Common myeloid progenitor, CD34-positive (primary cell): ENCODE data around the gene TOMM6.

Experiments used
- CTCF ChIA-PET: fragments of 350-600 bp; sonication (Branson Sonifier 250); formaldehyde crosslinking; loops from one replicate; lab custom pipeline; 2021; ENCODE audit warnings: antibody characterized with exemption; lab: Charles Lee
- POLR2A ChIA-PET: fragments of 350-600 bp; sonication (Branson Sonifier 250); formaldehyde crosslinking; loops from one replicate; lab custom pipeline; 2021; ENCODE audit warnings: antibody characterized with exemption; lab: Charles Lee
- DNase-seq, 3 donors: peaks; one replicate each; pipeline versions ENCODE4 v3.0.0 to v3.0.0-alpha.2; 2013
- H3K27ac ChIP-seq, 2 experiments: 1 replicate in 1 of 2; 2 replicates in 1 of 2; pipeline ENCODE4 v1.7.0; 2013; ENCODE audit warnings: inconsistent platforms in 2 of 2, low read length in 2 of 2, mild to moderate bottlenecking in 2 of 2, low read depth in 1 of 2, moderate library complexity in 1 of 2; ENCODE audit not compliant: severe bottlenecking in 2 of 2, insufficient read depth in 1 of 2, poor library complexity in 1 of 2
- H3K27me3 ChIP-seq, 5 experiments: replicated peaks in 2 of 5; 1 replicate in 3 of 5; 2 replicates in 2 of 5; pipeline versions ENCODE4 v1.6.1 to v1.7.0; 2013; ENCODE audit warnings: low read length in 4 of 5, mild to moderate bottlenecking in 2 of 5, moderate library complexity in 2 of 5, inconsistent platforms in 1 of 5; ENCODE audit not compliant: insufficient read depth in 5 of 5, control insufficient read depth in 4 of 5
- H3K36me3 ChIP-seq, 4 experiments: 1 replicate in 2 of 4; 2 replicates in 2 of 4; pipeline versions ENCODE4 v1.6.1 to v1.7.0; 2013; ENCODE audit warnings: low read length in 3 of 4, control low read depth in 1 of 4, mild to moderate bottlenecking in 1 of 4; ENCODE audit not compliant: control insufficient read depth in 4 of 4, insufficient read depth in 4 of 4
- H3K4me1 ChIP-seq, 4 experiments: 1 replicate in 3 of 4; 2 replicates in 1 of 4; pipeline versions ENCODE4 v1.6.1 to v1.7.1; 2013; ENCODE audit warnings: low read length in 3 of 4, mild to moderate bottlenecking in 3 of 4, control low read depth in 1 of 4, inconsistent platforms in 1 of 4, moderate library complexity in 1 of 4; ENCODE audit not compliant: control insufficient read depth in 4 of 4, insufficient read depth in 4 of 4; ENCODE audit errors: control extremely low read depth in 1 of 4
- H3K4me3 ChIP-seq, 7 experiments: 1 replicate in 4 of 7; 2 replicates in 3 of 7; pipeline versions ENCODE4 v1.5.1 to v1.7.0; 2013; ENCODE audit warnings: mild to moderate bottlenecking in 7 of 7, low read length in 6 of 7, moderate library complexity in 6 of 7, inconsistent platforms in 2 of 7, low read depth in 2 of 7, control low read depth in 1 of 7; ENCODE audit not compliant: insufficient read depth in 4 of 7, control insufficient read depth in 1 of 7; ENCODE audit errors: extremely low read depth in 1 of 7
- H3K9me3 ChIP-seq, 5 experiments: 1 replicate in 4 of 5; 2 replicates in 1 of 5; pipeline versions ENCODE4 v1.6.1 to v1.7.1; 2013; ENCODE audit warnings: low read length in 4 of 5, mild to moderate bottlenecking in 2 of 5, inconsistent platforms in 1 of 5, low read depth in 1 of 5, moderate library complexity in 1 of 5; ENCODE audit not compliant: control insufficient read depth in 4 of 5, insufficient read depth in 2 of 5; ENCODE audit errors: control extremely low read depth in 1 of 5
- WGBS: methylation state at CpG from one replicate; pipeline ENCODE4 v1.1.5; 2013; ENCODE audit not compliant: insufficient coverage; 5-methylcytosine and 5-hydroxymethylcytosine counted together

The TOMM6 gene

DNA sequence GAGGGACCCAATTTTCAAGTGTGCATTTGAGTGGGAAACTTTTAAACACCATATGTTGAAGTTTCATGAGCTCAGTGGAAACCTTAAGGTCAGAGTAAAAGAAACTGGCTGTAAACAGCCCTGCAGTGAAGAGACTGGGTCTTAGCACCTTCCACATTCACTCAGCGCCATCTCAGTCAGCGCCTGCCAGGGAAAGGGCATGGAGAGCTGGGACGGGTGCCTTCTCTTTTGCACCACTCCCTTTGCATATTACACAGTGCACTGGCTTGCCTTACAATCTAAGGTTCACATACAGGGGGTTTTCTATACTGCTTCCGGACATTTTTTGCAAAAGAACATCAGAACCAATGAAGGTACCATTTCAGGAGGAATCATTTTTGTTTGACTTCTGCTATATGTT is 4.5 kb downstream of the TOMM6 start:
- Histone ChIP-seq H3K9me3 (no peaks in the 10 kb centered on the region), H3K36me3 (peaks cover 14 to 61% (median 35%) of the 10 kb centered on the region in 4 experiments), H3K4me3 (no peak overlapping the region), H3K4me1 (peaks cover 0 to 13% (median 6%) of the 10 kb centered on the region in 4 experiments), H3K27ac (peak overlapping the region in 1 of 2 experiments; percentile 1), H3K27me3 (no peaks in the 10 kb centered on the region)
- DNase-seq: no peak
- WGBS: 100% methylated on average over 1 of the region's 4 CpGs
- ChIA-PET CTCF (no interaction called here), POLR2A (interaction anchor here (0.5 kb wide), 1 partner anchor 64 kb away, joined by 4 read pairs; no protein-coding TSS in a partner anchor)

DNA sequence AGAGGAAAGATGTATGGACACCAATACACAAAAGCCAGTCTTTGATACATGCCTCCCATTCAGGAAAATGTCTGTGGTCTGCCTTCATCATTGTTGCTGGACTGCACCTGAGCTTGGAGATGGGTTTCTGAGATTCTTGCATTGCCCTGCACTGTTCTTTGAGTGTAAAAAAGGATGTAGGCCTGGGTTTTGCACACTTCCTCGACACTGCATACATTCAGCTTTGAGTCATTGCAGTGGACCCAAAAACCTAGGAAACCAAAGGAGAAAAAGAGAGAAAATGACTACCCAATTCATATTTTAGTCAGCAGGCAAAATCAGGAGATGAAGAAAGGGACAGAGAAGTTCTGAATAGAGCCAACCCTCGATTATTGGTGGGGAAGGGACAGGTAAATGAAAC is 9.0 kb downstream of the TOMM6 start:
- CTCF ChIA-PET: interaction anchor here (1.8 to 2.3 kb wide), 2 partner anchors 9 to 248 kb away, joined by 4 to 12 read pairs; partner anchors contain the start of gene TOMM6
- WGBS: 100% methylated on average over 1 of the region's 2 CpGs
- Histone ChIP-seq H3K4me1 (no peaks in the 10 kb centered on the region), H3K4me3 (no peak overlapping the region), H3K27me3 (no peaks in the 10 kb centered on the region), H3K36me3 (peaks cover 5 to 43% (median 28%) of the 10 kb centered on the region in 4 experiments), H3K9me3 (no peaks in the 10 kb centered on the region), H3K27ac (no peak overlapping the region)
- POLR2A ChIA-PET: no interaction called here
- DNase-seq: no peak

DNA sequence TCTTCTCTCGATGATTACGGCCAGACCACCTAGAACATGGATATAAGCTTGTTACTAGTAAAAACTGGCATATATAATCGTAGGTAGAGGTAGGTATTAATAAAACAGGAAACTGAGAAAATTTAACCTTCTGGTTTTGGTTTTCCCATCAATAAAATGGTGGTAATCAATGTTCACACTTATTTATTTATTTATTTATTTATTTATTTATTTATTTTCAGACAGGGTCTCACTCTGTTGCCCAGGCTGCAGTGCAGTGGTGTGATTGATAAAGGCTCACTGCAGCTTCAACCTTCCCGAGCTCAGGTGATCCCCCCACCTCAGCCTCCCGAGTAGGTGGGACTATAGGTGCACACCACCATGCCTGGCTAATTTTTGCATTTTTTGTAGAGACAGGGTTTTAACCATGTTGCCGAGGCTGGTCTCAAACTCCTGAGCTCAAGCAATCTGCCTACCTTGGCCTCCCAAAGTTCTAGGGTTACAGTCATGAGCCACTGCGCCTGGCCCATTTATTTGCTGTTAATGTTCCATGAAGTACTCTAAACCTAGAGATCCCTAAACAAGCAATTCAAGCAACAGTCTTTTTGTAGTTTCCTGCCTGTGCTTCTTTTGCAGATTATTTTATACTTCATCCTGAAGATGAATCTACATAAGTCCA is 11.5 kb downstream of the TOMM6 start:
- Histone ChIP-seq H3K4me3 (no peak overlapping the region), H3K4me1 (no peaks in the 10 kb centered on the region), H3K9me3 (no peaks in the 10 kb centered on the region), H3K27ac (no peak overlapping the region), H3K36me3 (peaks cover 6 to 28% (median 20%) of the 10 kb centered on the region in 4 experiments), H3K27me3 (no peaks in the 10 kb centered on the region)
- no peak for DNase-seq
- 100% methylated on average over 5 of the region's 7 CpGs for WGBS
- ChIA-PET POLR2A (interaction anchor here (0.6 kb wide), 1 partner anchor 19 kb away, joined by 4 read pairs; no protein-coding TSS in a partner anchor), CTCF (interaction anchor here (0.7 to 3.8 kb wide), 4 partner anchors 12 to 415 kb away, joined by 3 to 20 read pairs (median 8); partner anchors contain the start of gene TOMM6)

DNA sequence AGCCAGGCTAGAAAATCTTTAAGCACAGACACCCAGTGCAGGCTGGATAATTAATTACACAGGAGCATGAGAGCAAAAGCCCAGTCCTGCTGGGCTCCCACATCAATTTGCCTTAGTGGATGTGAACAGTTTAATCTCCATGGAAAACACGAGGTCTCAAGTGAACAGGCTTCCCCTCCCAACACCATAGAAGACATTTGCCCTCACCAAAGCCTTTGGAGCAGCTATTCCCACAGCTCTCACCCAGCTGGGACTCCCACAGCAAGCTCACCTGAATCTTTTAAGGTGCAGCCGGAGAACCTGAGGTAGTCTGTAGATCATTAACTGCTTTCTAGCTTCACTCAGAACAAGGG is 12.0 kb downstream of the TOMM6 start:
- no peak for DNase-seq
- no peaks in the 10 kb centered on the region for H3K27me3 ChIP-seq
- no peak overlapping the region for H3K27ac ChIP-seq
- no peak overlapping the region for H3K4me3 ChIP-seq
- no peaks in the 10 kb centered on the region for H3K9me3 ChIP-seq
- 100% methylated on average over 1 of the region's 2 CpGs for WGBS
- POLR2A ChIA-PET: no interaction called here
- CTCF ChIA-PET: interaction anchor here (0.7 to 3.8 kb wide), 4 partner anchors 12 to 244 kb away, joined by 3 to 20 read pairs (median 8); partner anchors contain the start of gene TOMM6
- no peaks in the 10 kb centered on the region for H3K4me1 ChIP-seq
- H3K36me3 ChIP-seq: peaks cover 6 to 26% (median 22%) of the 10 kb centered on the region in 4 experiments

DNA sequence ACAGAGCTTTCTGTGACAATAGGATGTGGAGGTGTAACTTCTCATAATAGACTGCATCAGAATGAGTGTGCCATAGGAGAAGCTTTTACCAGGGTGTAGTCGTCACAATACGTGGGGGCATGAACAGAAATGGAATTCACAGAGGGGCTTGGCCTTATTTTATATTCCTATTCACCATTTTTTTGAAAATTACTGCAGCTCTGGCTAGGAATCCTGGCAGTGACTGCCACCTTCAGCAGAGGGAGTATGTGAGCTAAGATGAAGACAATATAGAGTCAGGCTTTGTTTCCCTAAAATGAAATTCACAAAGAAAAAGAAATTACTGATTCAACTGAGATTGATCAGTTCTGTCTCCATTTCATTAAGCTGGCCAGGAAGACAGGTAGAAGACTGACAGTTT is 13.9 kb downstream of the TOMM6 start:
- ChIA-PET CTCF (interaction anchor here (0.7 to 3.8 kb wide), 13 partner anchors 8 to 243 kb away, joined by 3 to 22 read pairs (median 4); partner anchors contain the start of gene TOMM6), POLR2A (interaction anchor here (0.6 to 0.8 kb wide), 2 partner anchors 94 to 131 kb away, joined by 3 to 4 read pairs; no protein-coding TSS in a partner anchor)
- H3K27me3 ChIP-seq: no peaks in the 10 kb centered on the region
- WGBS: 83% methylated on average over 1 of the region's 2 CpGs
- no peak overlapping the region for H3K4me3 ChIP-seq
- no peak overlapping the region for H3K27ac ChIP-seq
- no peaks in the 10 kb centered on the region for H3K4me1 ChIP-seq
- DNase-seq: peak in 2 of 3 donors; percentile 37 to 41
- H3K9me3 ChIP-seq: no peaks in the 10 kb centered on the region
- peaks cover 7 to 22% (median 19%) of the 10 kb centered on the region in 4 experiments for H3K36me3 ChIP-seq

DNA sequence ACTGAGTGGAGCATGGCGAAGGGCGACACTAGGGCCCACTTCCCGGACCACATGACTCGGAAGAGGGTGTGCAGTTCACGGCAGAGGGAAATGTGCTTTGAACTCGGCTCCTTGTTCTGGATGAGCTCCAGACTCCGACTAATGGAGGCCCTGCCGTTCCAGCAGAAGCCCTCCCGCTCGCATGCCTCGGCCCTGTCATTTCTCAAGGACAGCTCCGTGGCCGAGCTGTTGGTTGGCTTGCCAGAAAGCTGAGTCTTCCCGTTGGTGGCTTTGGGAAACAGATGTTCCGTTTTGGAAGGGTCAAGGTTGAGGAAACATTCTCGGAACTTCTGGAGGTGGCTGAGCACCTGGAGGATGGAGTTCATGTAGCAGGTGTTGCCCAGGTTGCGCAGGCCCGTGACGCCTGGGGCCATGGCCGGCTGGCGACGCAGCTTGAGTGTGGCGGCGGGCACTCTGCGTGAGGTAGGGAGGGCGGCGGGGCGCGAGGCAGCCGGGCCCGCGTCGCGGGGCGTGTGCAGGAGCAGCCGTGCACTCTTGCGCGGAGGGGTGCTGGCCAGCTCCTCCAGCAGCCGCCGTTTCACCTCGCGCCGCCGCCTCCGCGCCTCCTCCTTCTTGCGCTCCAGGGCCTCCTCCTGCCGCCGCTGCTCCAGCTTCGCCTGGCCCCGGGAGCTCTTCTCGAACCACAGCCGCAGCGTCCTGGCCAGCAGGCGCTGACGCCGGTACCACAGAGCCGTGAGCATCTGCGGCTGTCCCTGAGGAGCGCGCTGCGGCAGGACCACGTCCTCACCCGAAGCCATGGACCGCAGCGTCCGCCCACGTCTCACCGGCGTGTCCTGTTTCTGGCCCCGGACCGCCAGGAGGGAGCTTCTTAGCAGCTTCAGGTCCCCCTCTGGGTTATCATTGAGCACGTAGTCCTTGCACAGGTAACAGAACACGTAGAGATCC is 18.6 kb downstream of the TOMM6 start:
- Histone ChIP-seq H3K4me3 (no peak overlapping the region), H3K27me3 (no peaks in the 10 kb centered on the region), H3K4me1 (no peaks in the 10 kb centered on the region), H3K9me3 (no peaks in the 10 kb centered on the region), H3K36me3 (peaks cover 4 to 14% (median 11%) of the 10 kb centered on the region in 4 experiments), H3K27ac (no peak overlapping the region)
- POLR2A ChIA-PET: interaction anchor here (0.6 kb wide), 1 partner anchor 323 kb away, joined by 3 read pairs; no protein-coding TSS in a partner anchor
- DNase-seq: no peak
- CTCF ChIA-PET: interaction anchor here (0.5 to 1.2 kb wide), 3 partner anchors 17 to 242 kb away, joined by 3 to 4 read pairs (median 3); no protein-coding TSS in a partner anchor
- 98% methylated on average over 67 of the region's 74 CpGs for WGBS
